Measurements from ENCODE around the gene GSAP.

The GSAP gene

GRCh38 chr7:77439572-77439971, 23.4 kb upstream of the GSAP start:
- DNase-seq (ENCODE audit: low read depth in 3 of 3), result no peak

- DNase-seq (ENCODE audit: low read depth in 3 of 3), result no peak
These were observed 22.0 kb upstream of the GSAP start for GRCh38 chr7:77438131-77438530.

GRCh38 chr7:77434570-77435275, 18.6 kb upstream of the GSAP start:
- DNase-seq (ENCODE audit: low read depth in 3 of 3), result no peak

- no peak for DNase-seq (ENCODE audit: low read depth in 3 of 3)
These were observed 17.8 kb upstream of the GSAP start for GRCh38 chr7:77433901-77434300.

GRCh38 chr7:77430927-77431326, 14.8 kb upstream of the GSAP start:
- DNase-seq (ENCODE audit: low read depth in 3 of 3), result no peak

- DNase-seq (ENCODE audit: low read depth in 3 of 3), result no peak
These were observed 12.7 kb upstream of the GSAP start for GRCh38 chr7:77428777-77429231.

- DNase-seq (ENCODE audit: low read depth in 3 of 3), result no peak
These were observed 12.0 kb upstream of the GSAP start for GRCh38 chr7:77427996-77428603.

GRCh38 chr7:77426521-77427051, 10.4 kb upstream of the GSAP start:
- no peak for DNase-seq (ENCODE audit: low read depth in 3 of 3)

GRCh38 chr7:77426052-77426404, 9.9 kb upstream of the GSAP start:
- DNase-seq (ENCODE audit: low read depth in 3 of 3), result no peak

GRCh38 chr7:77425101-77426051, 9.2 kb upstream of the GSAP start:
- DNase-seq (ENCODE audit: low read depth in 3 of 3), result no peak

GRCh38 chr7:77422500-77422899, 6.4 kb upstream of the GSAP start:
- DNase-seq (ENCODE audit: low read depth in 3 of 3), result no peak

GRCh38 chr7:77420986-77421672, 5.0 kb upstream of the GSAP start:
- no peak for DNase-seq (ENCODE audit: low read depth in 3 of 3)

GRCh38 chr7:77420438-77420837, 4.3 kb upstream of the GSAP start:
- no peak for DNase-seq (ENCODE audit: low read depth in 3 of 3)

- DNase-seq (ENCODE audit: low read depth in 3 of 3), result no peak
These were observed 3.0 kb upstream of the GSAP start for GRCh38 chr7:77419102-77419501.

GRCh38 chr7:77417801-77418200, 1.7 kb upstream of the GSAP start:
- no peak for DNase-seq (ENCODE audit: low read depth in 3 of 3)

- no peak for DNase-seq (ENCODE audit: low read depth in 3 of 3)
These were observed 647 bp upstream of the GSAP start for GRCh38 chr7:77416621-77417371.

GRCh38 chr7:77415476-77415822, 700 bp downstream of the GSAP start:
- DNase-seq (ENCODE audit: low read depth in 3 of 3), result no peak

- no peak for DNase-seq (ENCODE audit: low read depth in 3 of 3)
These were observed 2.2 kb downstream of the GSAP start for GRCh38 chr7:77413861-77414424.

- DNase-seq (ENCODE audit: low read depth in 3 of 3), result no peak
These were observed 3.0 kb downstream of the GSAP start for GRCh38 chr7:77413128-77413527.

- no peak for DNase-seq (ENCODE audit: low read depth in 3 of 3)
These were observed 6.2 kb downstream of the GSAP start for GRCh38 chr7:77409739-77410547.

All from stimulated activated CD4-positive, alpha-beta T cell treated with anti-CD3 and anti-CD28 coated beads, TNF-alpha, amount 100 ng/mL, for 48 hours (primary cell).